GM18909 (cell line): ENCODE results near the gene PRKAB1.
"Not testable (repeated sequence)": the region's sequence is repeated elsewhere in the genome, so short reads cannot be mapped to it uniquely, and the experiment has no call there.

Experiments
- ATAC-seq: cut with Tn5 transposase; IDR thresholded peaks from one replicate; pipeline ENCODE4 v1.9.1; 2021; ENCODE audit warnings: mild to moderate bottlenecking; ENCODE audit not compliant: unreplicated experiment, poor library complexity

Gene PRKAB1

GRCh38 chr12:119667577-119668323, at the start of gene PRKAB1:
Gene PRKAB1, plus strand, starts transcription at chr12:119668133. Its CDS starts 112 bp downstream, at chr12:119668245.
- peak; percentile 97 for ATAC-seq

- not testable (repeated sequence) for ATAC-seq
Measured at GRCh38 chr12:119618328-119618896, 49.5 kb upstream of the PRKAB1 start.

GRCh38 chr12:119620490-119620889, 47.4 kb upstream of the PRKAB1 start:
- ATAC-seq: no peak

- ATAC-seq: no peak
Measured at GRCh38 chr12:119621878-119622277, 46.1 kb upstream of the PRKAB1 start.

- no peak for ATAC-seq
Measured at GRCh38 chr12:119624966-119625365, 43.0 kb upstream of the PRKAB1 start.

- no peak for ATAC-seq
Measured at GRCh38 chr12:119627019-119627643, 40.8 kb upstream of the PRKAB1 start.

GRCh38 chr12:119627686-119628085, 40.2 kb upstream of the PRKAB1 start:
- ATAC-seq: no peak

- no peak for ATAC-seq
Measured at GRCh38 chr12:119630223-119630780, 37.6 kb upstream of the PRKAB1 start.

- ATAC-seq: no peak
Measured at GRCh38 chr12:119630962-119631550, 36.9 kb upstream of the PRKAB1 start.

GRCh38 chr12:119631930-119632678, 35.8 kb upstream of the PRKAB1 start:
- ATAC-seq: no peak

GRCh38 chr12:119634743-119635142, 33.2 kb upstream of the PRKAB1 start:
- no peak for ATAC-seq

- no peak for ATAC-seq
Measured at GRCh38 chr12:119642986-119643385, 24.9 kb upstream of the PRKAB1 start.

- no peak for ATAC-seq
Measured at GRCh38 chr12:119644930-119645329, 23.0 kb upstream of the PRKAB1 start.

GRCh38 chr12:119645535-119646059, 22.3 kb upstream of the PRKAB1 start:
- ATAC-seq: no peak

GRCh38 chr12:119649202-119649808, 18.6 kb upstream of the PRKAB1 start:
- ATAC-seq: no peak

GRCh38 chr12:119652665-119653064, 15.3 kb upstream of the PRKAB1 start:
- ATAC-seq: no peak

GRCh38 chr12:119657001-119657400, 10.9 kb upstream of the PRKAB1 start:
- not testable (repeated sequence) for ATAC-seq

- ATAC-seq: not testable (repeated sequence)
Measured at GRCh38 chr12:119658166-119658565, 9.8 kb upstream of the PRKAB1 start.

- peak; percentile 43 for ATAC-seq
Measured at GRCh38 chr12:119659289-119659897, 8.5 kb upstream of the PRKAB1 start.
